Spinal cord (tissue), 10 donors: ENCODE results near the gene PHETA1. TPM values are rescaled to one million over a fixed set of nuclear protein-coding genes. Genes with fewer than 3 reads are reported as not detected.

Source experiments
- DNase-seq, 6 donors: peaks; one replicate each; pipeline versions ENCODE4 v3.0.0 to v3.0.0-alpha.2; 2013 to 2015; ENCODE audit warnings: low spot score in 6 of 6, low read depth in 4 of 6
- H3K27ac ChIP-seq: one replicate; pipeline ENCODE4 v1.5.1; 2013; ENCODE audit warnings: low read depth, low read length, control low read depth
- H3K27me3 ChIP-seq: one replicate; pipeline ENCODE4 v1.6.1; 2013; ENCODE audit warnings: low read length; ENCODE audit not compliant: control insufficient read depth, insufficient read depth
- H3K36me3 ChIP-seq: one replicate; pipeline ENCODE4 v1.6.1; 2013; ENCODE audit warnings: low read length; ENCODE audit not compliant: control insufficient read depth, insufficient read depth
- H3K4me1 ChIP-seq: one replicate; pipeline ENCODE4 v1.6.1; 2013; ENCODE audit warnings: low read length; ENCODE audit not compliant: control insufficient read depth, insufficient read depth
- H3K4me3 ChIP-seq: one replicate; pipeline ENCODE4 v1.5.1; 2013; ENCODE audit warnings: low read depth, low read length, control low read depth
- H3K9me3 ChIP-seq: one replicate; pipeline ENCODE4 v1.6.1; 2013; ENCODE audit warnings: low read length; ENCODE audit not compliant: control insufficient read depth, insufficient read depth
- WGBS: methylation state at CpG from one replicate; pipeline ENCODE4 v1.1.5; 2013; ENCODE audit warnings: missing lambda C conversion rate; ENCODE audit not compliant: insufficient coverage; 5-methylcytosine and 5-hydroxymethylcytosine counted together
- polyA plus RNA-seq, 2 donors: library from polyadenylated mRNA; unstranded; fragments of 120-200 nt; gene quantifications; one replicate each; pipeline ENCODE4 v1.2.1, GENCODE V29; 2013; ENCODE audit not compliant: insufficient read length in 2 of 2
- total RNA-seq, 2 donors: library from RNA; depleted of rRNA in 1 of 2; stranded (reverse); fragments of 120-200 nt in 1 of 2; fragments of >200 nt in 1 of 2; gene quantifications; one replicate each; pipeline versions ENCODE4 v1.2.3 to v1.2.4, GENCODE V29; 2013 to 2014
- donor health status: healthy.

PHETA1 gene
- total and polyA plus RNA-seq, 4 donors, result 3.4 to 20.4 (median 11.8) TPM

GRCh38 chr12:111395336-111396187 is 26.7 kb upstream of the PHETA1 start:
- no peak for DNase-seq
- Histone ChIP-seq H3K36me3 (no peaks in the 10 kb centered on the region), H3K4me3 (no peak overlapping the region), H3K9me3 (no peaks in the 10 kb centered on the region), H3K4me1 (peaks cover 6% of the 10 kb centered on the region), H3K27ac (no peak overlapping the region), H3K27me3 (no peaks in the 10 kb centered on the region)
- WGBS, result 100% methylated on average over 2 of the region's 8 CpGs

DNA sequence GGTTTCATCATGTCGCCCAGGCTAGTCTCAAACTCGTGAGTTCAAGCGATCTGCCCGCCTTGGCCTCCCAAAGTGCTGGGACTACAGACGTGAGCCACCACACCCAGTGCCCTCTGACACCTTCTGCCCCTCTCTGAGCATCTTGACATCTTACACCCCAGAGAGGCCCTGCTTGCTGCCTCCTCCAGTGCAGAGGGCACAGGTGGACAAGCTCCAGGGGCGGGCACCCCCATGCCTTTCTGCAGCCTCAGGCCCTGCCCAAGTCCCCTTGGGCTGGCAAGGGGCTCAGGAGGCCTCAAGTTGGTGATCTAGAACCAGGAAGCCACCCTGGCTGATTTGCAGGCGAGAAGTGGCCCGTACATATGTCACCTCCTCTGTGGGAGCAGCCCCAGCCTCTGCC is 25.6 kb upstream of the PHETA1 start:
- Histone ChIP-seq H3K9me3 (no peaks in the 10 kb centered on the region), H3K27ac (no peak overlapping the region), H3K4me3 (no peak overlapping the region), H3K4me1 (peaks cover 6% of the 10 kb centered on the region), H3K36me3 (no peaks in the 10 kb centered on the region), H3K27me3 (no peaks in the 10 kb centered on the region)
- DNase-seq, result no peak
- 76% methylated on average over 7 of the region's 8 CpGs for WGBS

DNA sequence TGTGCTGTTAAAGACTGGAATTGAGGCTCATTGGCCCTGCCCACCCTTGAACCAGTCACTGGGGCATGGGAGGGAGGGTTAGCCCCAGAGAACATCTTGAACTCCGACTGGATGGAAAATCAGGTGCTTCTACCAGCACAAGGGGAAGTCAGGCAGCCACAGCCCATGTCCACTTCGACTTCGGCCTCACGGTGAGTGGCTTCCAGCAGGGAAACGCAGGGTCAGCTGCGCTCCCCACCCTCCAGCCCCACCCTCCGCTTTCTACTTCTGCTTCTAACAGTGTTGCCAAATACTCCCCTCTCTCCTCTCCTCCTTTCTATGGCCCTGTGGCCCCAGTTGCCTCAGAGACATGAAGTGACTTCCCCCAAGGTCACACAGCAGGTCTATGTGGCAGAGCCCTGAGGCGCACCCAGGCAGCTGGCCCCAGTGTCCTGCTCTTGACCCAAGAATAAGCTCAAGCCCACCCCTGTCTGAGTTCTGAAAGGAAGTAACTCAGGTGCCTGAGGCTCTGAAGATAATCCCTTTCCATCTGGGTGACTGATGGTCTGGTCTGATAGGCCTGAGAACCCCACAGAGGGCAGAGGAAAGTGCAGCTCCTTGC is 24.9 kb upstream of the PHETA1 start:
- no peak overlapping the region for H3K27ac ChIP-seq
- H3K9me3 ChIP-seq, result no peaks in the 10 kb centered on the region
- H3K36me3 ChIP-seq, result no peaks in the 10 kb centered on the region
- no peak for DNase-seq
- H3K4me3 ChIP-seq, result no peak overlapping the region
- WGBS, result 59% methylated on average over 6 of the region's 8 CpGs
- no peaks in the 10 kb centered on the region for H3K27me3 ChIP-seq
- peaks cover 6% of the 10 kb centered on the region for H3K4me1 ChIP-seq

DNA sequence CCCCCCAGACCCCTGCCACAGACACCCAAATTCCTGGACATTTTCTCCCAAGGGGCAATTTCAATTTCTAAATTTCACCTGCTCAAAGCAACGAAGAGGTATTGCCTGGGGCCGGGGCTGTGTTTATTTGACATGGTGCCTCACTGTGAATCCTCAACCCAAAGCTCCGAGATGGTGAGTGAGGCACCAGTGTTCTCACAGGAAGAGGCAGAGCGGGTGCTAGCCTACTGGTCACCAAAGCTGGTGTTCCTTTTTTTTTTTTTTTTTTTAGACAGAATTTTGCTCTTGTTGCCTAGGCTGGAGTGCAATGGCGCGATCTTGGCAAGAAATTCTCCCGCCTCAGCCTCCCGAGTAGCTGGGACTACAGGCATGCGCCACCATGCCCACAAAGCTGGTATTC is 22.0 kb upstream of the PHETA1 start:
- no peaks in the 10 kb centered on the region for H3K36me3 ChIP-seq
- H3K27me3 ChIP-seq, result no peaks in the 10 kb centered on the region
- H3K4me3 ChIP-seq, result no peak overlapping the region
- 84% methylated on average over 8 of the region's 9 CpGs for WGBS
- H3K9me3 ChIP-seq, result no peaks in the 10 kb centered on the region
- H3K4me1 ChIP-seq, result no peaks in the 10 kb centered on the region
- no peak for DNase-seq
- H3K27ac ChIP-seq, result no peak overlapping the region

DNA sequence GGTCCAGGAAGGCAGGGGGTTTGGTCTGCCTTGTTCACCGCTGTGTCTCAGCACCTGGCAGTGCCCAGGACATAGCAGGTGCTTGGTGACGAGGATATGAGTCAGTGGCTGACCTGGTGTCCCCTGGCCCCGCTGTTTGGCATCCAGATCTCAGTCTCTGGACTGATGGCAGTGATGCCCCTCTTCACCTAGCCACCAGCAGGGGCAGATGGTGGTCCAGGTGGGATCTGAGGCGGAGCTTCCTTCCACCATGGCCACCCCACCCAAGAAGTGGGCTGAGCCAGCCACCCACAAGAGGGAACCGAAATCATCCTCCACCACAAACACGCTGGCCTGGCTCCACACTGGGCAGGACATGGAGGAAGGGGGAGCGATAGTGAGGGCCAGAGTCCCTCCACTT is 20.7 kb upstream of the PHETA1 start:
- no peak overlapping the region for H3K27ac ChIP-seq
- no peaks in the 10 kb centered on the region for H3K4me1 ChIP-seq
- DNase-seq, result no peak
- WGBS, result 62% methylated on average over 4 of the region's 7 CpGs
- no peak overlapping the region for H3K4me3 ChIP-seq
- H3K36me3 ChIP-seq, result no peaks in the 10 kb centered on the region
- H3K27me3 ChIP-seq, result no peaks in the 10 kb centered on the region
- no peaks in the 10 kb centered on the region for H3K9me3 ChIP-seq

DNA sequence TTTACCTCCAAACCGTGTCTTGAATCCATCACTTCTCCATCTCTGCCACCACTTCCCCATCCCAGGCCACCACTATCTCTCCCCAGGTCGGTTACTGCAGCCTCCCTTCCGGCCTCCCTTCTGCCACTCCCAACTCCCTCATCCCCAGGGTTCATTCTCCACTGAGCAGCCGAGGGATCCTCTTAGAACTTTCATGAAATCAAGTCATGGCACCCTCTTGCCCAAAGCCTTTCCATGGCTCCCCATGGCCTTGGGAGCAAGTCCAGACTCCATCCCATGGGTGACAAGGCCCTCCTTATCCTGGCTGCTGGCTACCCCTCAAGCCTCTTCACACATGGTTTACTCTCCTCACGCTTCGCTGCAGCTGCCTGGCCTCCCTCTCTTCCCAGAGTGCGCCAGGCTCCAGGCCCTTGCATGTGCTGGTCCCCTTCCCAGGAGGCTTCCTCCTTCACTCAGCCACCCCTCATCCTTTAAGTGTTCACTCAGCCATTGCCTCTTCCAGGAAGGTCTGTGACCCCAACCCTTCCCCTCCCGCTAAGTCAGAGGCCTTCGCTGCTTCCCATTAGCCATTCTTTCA is 18.9 kb upstream of the PHETA1 start:
- DNase-seq, result no peak
- Histone ChIP-seq H3K4me1 (no peaks in the 10 kb centered on the region), H3K27me3 (no peaks in the 10 kb centered on the region), H3K36me3 (no peaks in the 10 kb centered on the region), H3K9me3 (no peaks in the 10 kb centered on the region), H3K27ac (no peak overlapping the region), H3K4me3 (no peak overlapping the region)
- 72% methylated on average over 9 of the region's 9 CpGs for WGBS

- no peak overlapping the region for H3K27ac ChIP-seq
- H3K9me3 ChIP-seq, result no peaks in the 10 kb centered on the region
- no peaks in the 10 kb centered on the region for H3K27me3 ChIP-seq
- H3K4me1 ChIP-seq, result no peaks in the 10 kb centered on the region
- WGBS, result 10% methylated on average over 2 of the region's 3 CpGs
- H3K36me3 ChIP-seq, result no peaks in the 10 kb centered on the region
- no peak for DNase-seq
- no peak overlapping the region for H3K4me3 ChIP-seq
Observed at GRCh38 chr12:111386885-111387284, 18.0 kb upstream of the PHETA1 start.

- Histone ChIP-seq H3K27ac (no peak overlapping the region), H3K4me1 (no peaks in the 10 kb centered on the region), H3K9me3 (no peaks in the 10 kb centered on the region), H3K36me3 (no peaks in the 10 kb centered on the region), H3K27me3 (no peaks in the 10 kb centered on the region), H3K4me3 (no peak overlapping the region)
- WGBS, result 93% methylated on average over 3 of the region's 5 CpGs
- DNase-seq, result no peak
Observed at GRCh38 chr12:111384596-111384995, 15.7 kb upstream of the PHETA1 start.

- H3K36me3 ChIP-seq, result no peaks in the 10 kb centered on the region
- H3K9me3 ChIP-seq, result no peaks in the 10 kb centered on the region
- H3K4me3 ChIP-seq, result no peak overlapping the region
- no peaks in the 10 kb centered on the region for H3K4me1 ChIP-seq
- H3K27me3 ChIP-seq, result no peaks in the 10 kb centered on the region
- H3K27ac ChIP-seq, result no peak overlapping the region
- 97% methylated on average over 3 of the region's 6 CpGs for WGBS
- no peak for DNase-seq
Observed at GRCh38 chr12:111379942-111380554, 11.2 kb upstream of the PHETA1 start.
